Measurements from ENCODE around the gene CHD8. TPM values are rescaled to one million over a fixed set of nuclear protein-coding genes. Genes with fewer than 3 reads are reported as not detected.

The CHD8 gene
- total RNA-seq, 1 experiment from 2014 or later, result 133 TPM

GRCh38 chr14:21384494-21384851 is 71.5 kb downstream of the CHD8 start:
- H3K4me1 Mint-ChIP-seq, result peaks cover 18% of the 10 kb centered on the region
- peaks cover 33% of the 10 kb centered on the region for H3K36me3 Mint-ChIP-seq
- peak; percentile 10 for ATAC-seq
- peak overlapping the region; percentile 100 for H3K4me3 Mint-ChIP-seq
- ChIA-PET CTCF (interaction anchor here (0.6 to 1.1 kb wide), 6 partner anchors 72 to 339 kb away, joined by 3 to 8 read pairs (median 4); partner anchors contain the start of gene CHD8), POLR2A (interaction anchor here (0.8 to 1.2 kb wide), 6 partner anchors 9 to 290 kb away, joined by 3 to 5 read pairs (median 4); partner anchors contain the start of gene CHD8)
- H3K9me3 Mint-ChIP-seq, result no peaks in the 10 kb centered on the region
- H3K27ac Mint-ChIP-seq, result peak overlapping the region; percentile 100
- TF ChIP-seq SMAD4 (CRISPR knock-in tag; IDR thresholded peaks at IDR 0.05) (no peak), ZNF532 (CRISPR knock-in tag; IDR thresholded peaks at IDR 0.05; ENCODE audit: borderline replicate concordance) (peak; percentile 71; the same call in 1 of the 2 replicates), EMX1 (CRISPR knock-in tag; IDR thresholded peaks at IDR 0.05) (0 out of 2 replicates have a peak, but pooled peaks have one; percentile 63)
- DNase-seq (ENCODE audit: low spot score), result no peak
- H3K27me3 Mint-ChIP-seq (ENCODE audit: low read depth), result no peaks in the 10 kb centered on the region

- Mint-ChIP-seq H3K9me3 (no peaks in the 10 kb centered on the region), H3K27ac (peak within 1 kb of the TSS; percentile 100), H3K4me1 (peaks cover 18% of the 10 kb centered on the region), H3K27me3 (ENCODE audit: low read depth) (no peaks in the 10 kb centered on the region), H3K4me3 (peak within 1 kb of the TSS; percentile 100), H3K36me3 (peaks cover 28% of the 10 kb centered on the region)
- DNase-seq (ENCODE audit: low spot score) (peak; percentile 96), ATAC-seq (peak; percentile 96)
- POLR2A ChIA-PET, result interaction anchor here (0.8 to 1.2 kb wide), 6 partner anchors 10 to 290 kb away, joined by 3 to 5 read pairs (median 4); partner anchors contain the start of gene CHD8
- CTCF ChIA-PET, result interaction anchor here (0.6 to 1.1 kb wide), 6 partner anchors 72 to 339 kb away, joined by 3 to 8 read pairs (median 4); partner anchors contain the start of gene CHD8
- TF ChIP-seq ATF2 (CRISPR knock-in tag; IDR thresholded peaks at IDR 0.05; ENCODE audit: borderline replicate concordance, low read depth) (no peak), ZNF416 (CRISPR knock-in tag; IDR thresholded peaks at IDR 0.05) (no peak), STAT6 (CRISPR knock-in tag; conservative IDR thresholded peaks at IDR 0.05; ENCODE audit: low read depth) (no peak), USF2 (CRISPR knock-in tag; IDR thresholded peaks at IDR 0.05) (peak; percentile 98), GABPB1 (CRISPR knock-in tag; IDR thresholded peaks at IDR 0.05) (peak; percentile 71; the same call in 1 of the 2 replicates), MAX (CRISPR knock-in tag; IDR thresholded peaks at IDR 0.05) (peak; percentile 72), NR1H2 (CRISPR knock-in tag; IDR thresholded peaks at IDR 0.05) (0 out of 2 replicates have a peak, but pooled peaks have one; percentile 32), PREB (CRISPR knock-in tag; IDR thresholded peaks at IDR 0.05; ENCODE audit: borderline replicate concordance) (no peak; the same call in 1 of the 2 replicates), E2F5 (CRISPR knock-in tag; IDR thresholded peaks at IDR 0.05) (0 out of 2 replicates have a peak, but pooled peaks have one; percentile 75), FOXP1 (CRISPR knock-in tag; IDR thresholded peaks at IDR 0.05; ENCODE audit: borderline replicate concordance) (peak; percentile 56; the same call in 1 of the 2 replicates), PRRX2 (CRISPR knock-in tag; IDR thresholded peaks at IDR 0.05) (peak; percentile 24; the same call in 1 of the 2 replicates), ATF1 (CRISPR knock-in tag; IDR thresholded peaks at IDR 0.05) (no peak), EMX1 (CRISPR knock-in tag; IDR thresholded peaks at IDR 0.05) (0 out of 2 replicates have a peak, but pooled peaks have one; percentile 47), USF1 (CRISPR knock-in tag; IDR thresholded peaks at IDR 0.05) (peak; percentile 97), MYBL2 (CRISPR knock-in tag; IDR thresholded peaks at IDR 0.05) (0 out of 2 replicates have a peak, but pooled peaks have one; percentile 42), NR2C2 (CRISPR knock-in tag; IDR thresholded peaks at IDR 0.05) (peak; percentile 88)
These were observed 72.0 kb downstream of the CHD8 start, which contains the start of gene SUPT16H for GRCh38 chr14:21383848-21384493. Gene SUPT16H, minus strand, starts transcription at chr14:21384019. Its CDS starts 92 bp downstream, at chr14:21383927.
